Mucosa of stomach (tissue), 1 donor: ENCODE results near the gene OR51B6.
"Not testable (repeated sequence)": the region's sequence is repeated elsewhere in the genome, so short reads cannot be mapped to it uniquely, and the experiment has no call there.

Experiments used
- H3K27me3 ChIP-seq: one replicate; pipeline ENCODE4 v1.7.0; 2013; ENCODE audit warnings: mild to moderate bottlenecking, low read length; ENCODE audit not compliant: control insufficient read depth, insufficient read depth
- H3K36me3 ChIP-seq: one replicate; pipeline ENCODE4 v1.7.0; 2013; ENCODE audit warnings: low read length; ENCODE audit not compliant: control insufficient read depth, insufficient read depth
- H3K4me1 ChIP-seq: one replicate; pipeline ENCODE4 v1.7.0; 2013; ENCODE audit warnings: mild to moderate bottlenecking, low read length; ENCODE audit not compliant: control insufficient read depth, insufficient read depth
- H3K4me3 ChIP-seq: one replicate; pipeline ENCODE4 v1.7.0; 2013; ENCODE audit warnings: low read length
- H3K9ac ChIP-seq: one replicate; pipeline ENCODE4 v1.7.0; 2013; ENCODE audit warnings: mild to moderate bottlenecking, low read length, moderate library complexity
- H3K9me3 ChIP-seq: one replicate; pipeline ENCODE4 v1.7.0; 2013; ENCODE audit warnings: mild to moderate bottlenecking, low read length, moderate library complexity; ENCODE audit not compliant: control insufficient read depth
- donor health status: Pancreatic carcinoma.

The OR51B6 gene, protein sequence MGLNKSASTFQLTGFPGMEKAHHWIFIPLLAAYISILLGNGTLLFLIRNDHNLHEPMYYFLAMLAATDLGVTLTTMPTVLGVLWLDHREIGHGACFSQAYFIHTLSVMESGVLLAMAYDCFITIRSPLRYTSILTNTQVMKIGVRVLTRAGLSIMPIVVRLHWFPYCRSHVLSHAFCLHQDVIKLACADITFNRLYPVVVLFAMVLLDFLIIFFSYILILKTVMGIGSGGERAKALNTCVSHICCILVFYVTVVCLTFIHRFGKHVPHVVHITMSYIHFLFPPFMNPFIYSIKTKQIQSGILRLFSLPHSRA

GRCh38 chr11:5351208-5351607 lies at the start of gene OR51B6:
TSS of gene OR51B6 (plus strand) at chr11:5351508. CDS start at chr11:5351508, 0 bp downstream.
- Histone ChIP-seq H3K4me1 (no peaks in the 10 kb centered on the region), H3K27me3 (no peaks in the 10 kb centered on the region), H3K9me3 (no peaks in the 10 kb centered on the region), H3K4me3 (no peak within 1 kb of the TSS), H3K36me3 (no peaks in the 10 kb centered on the region), H3K9ac (no peak within 1 kb of the TSS)

DNA sequence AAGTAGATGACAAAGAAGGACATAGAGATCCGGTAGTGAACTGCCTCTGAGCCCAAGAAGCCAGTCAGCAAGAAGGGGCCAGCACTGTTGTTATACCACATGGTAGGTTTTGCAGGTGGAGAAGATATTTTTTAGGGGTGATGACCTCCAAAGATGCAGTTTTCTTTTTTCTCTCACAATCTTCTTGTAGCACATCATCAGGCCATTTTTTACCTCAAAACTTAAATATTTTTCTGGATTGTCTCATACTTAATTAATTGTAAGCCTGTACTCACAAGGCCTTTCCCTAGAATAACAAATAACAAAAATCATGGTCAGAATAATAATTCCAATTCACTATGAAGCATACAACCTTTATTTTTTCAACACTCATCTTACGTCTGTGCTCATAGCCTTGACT lies 49.5 kb upstream of the OR51B6 start, which contains the start of gene OR51B4:
Gene OR51B4, minus strand, starts transcription at position 101 of the 400 bp plus-strand sequence. Its CDS starts 0 bp downstream, at position 101.
- Histone ChIP-seq H3K9me3 (no peaks in the 10 kb centered on the region), H3K27me3 (no peaks in the 10 kb centered on the region), H3K36me3 (no peaks in the 10 kb centered on the region), H3K4me1 (no peaks in the 10 kb centered on the region), H3K4me3 (no peak within 1 kb of the TSS), H3K9ac (no peak within 1 kb of the TSS)

DNA sequence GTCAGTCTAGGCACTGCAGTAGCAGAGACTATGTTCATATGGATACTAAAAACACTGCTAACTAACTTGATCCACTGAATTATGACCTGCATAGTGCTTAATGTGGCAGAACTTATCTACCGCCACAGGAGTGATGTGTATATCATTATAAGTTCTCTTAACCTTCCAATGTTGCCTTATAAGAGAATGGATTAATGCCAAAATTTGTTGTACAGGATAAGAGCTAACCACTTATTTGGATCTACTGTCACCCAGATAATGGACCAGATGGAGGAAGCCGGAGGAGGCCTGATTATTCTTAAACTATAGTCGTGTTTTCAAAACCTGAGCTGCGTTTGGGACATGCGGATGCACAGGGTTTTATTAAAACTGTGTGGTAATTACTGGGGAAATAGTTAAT lies 47.7 kb upstream of the OR51B6 start:
- Histone ChIP-seq H3K9me3 (no peaks in the 10 kb centered on the region), H3K9ac (no peak overlapping the region), H3K4me1 (no peaks in the 10 kb centered on the region), H3K27me3 (no peaks in the 10 kb centered on the region), H3K4me3 (no peak overlapping the region), H3K36me3 (no peaks in the 10 kb centered on the region)

- Histone ChIP-seq H3K4me3 (no peak overlapping the region), H3K9me3 (no peaks in the 10 kb centered on the region)
Measured at GRCh38 chr11:5304046-5304445, 47.3 kb upstream of the OR51B6 start.

DNA sequence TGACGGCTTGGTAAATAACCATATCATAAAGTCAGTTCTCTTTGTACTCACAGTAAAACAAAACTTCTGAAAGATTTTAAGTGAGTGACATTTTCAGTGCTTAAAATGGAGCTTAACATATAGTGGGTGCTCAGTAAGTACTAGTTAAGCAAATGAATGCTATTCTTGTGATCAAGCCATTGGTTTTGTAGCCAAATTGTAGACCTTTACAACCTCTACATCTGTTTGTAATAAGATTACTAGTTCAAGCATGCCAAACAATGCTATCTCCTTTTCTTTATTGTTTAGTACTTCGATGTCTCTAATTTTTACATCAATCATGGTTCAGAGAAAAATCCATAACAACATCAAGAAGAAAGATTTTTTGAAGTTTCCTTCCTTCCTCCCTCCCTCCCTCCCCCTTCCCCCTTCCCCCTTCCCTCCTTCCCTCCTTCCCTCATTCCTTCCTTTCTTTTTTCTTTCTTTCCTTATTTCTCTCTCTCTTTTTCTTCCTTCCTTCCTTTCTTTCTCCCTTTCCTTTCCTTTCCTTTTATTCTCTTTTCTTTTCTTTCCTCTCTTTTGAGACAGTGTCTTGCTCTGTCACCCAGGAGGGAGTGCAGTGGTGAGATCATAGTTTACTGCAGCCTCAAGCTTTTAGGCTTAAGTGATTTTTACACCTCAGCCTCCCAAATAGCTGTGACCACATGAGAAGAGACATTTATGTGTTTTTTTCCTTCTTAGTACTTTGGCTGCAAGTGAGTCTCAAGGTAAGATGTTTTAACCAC lies 43.9 kb upstream of the OR51B6 start:
- no peak overlapping the region for H3K4me3 ChIP-seq
- H3K4me1 ChIP-seq, result no peaks in the 10 kb centered on the region
- no peaks in the 10 kb centered on the region for H3K9me3 ChIP-seq
- no peaks in the 10 kb centered on the region for H3K36me3 ChIP-seq
- H3K9ac ChIP-seq, result no peak overlapping the region
- no peaks in the 10 kb centered on the region for H3K27me3 ChIP-seq

More at GRCh38 chr11:5304046-5304445, 47.3 kb upstream of the OR51B6 start:
- no peaks in the 10 kb centered on the region for H3K27me3 ChIP-seq
- H3K36me3 ChIP-seq, result no peaks in the 10 kb centered on the region
- no peaks in the 10 kb centered on the region for H3K4me1 ChIP-seq
- no peak overlapping the region for H3K9ac ChIP-seq

DNA sequence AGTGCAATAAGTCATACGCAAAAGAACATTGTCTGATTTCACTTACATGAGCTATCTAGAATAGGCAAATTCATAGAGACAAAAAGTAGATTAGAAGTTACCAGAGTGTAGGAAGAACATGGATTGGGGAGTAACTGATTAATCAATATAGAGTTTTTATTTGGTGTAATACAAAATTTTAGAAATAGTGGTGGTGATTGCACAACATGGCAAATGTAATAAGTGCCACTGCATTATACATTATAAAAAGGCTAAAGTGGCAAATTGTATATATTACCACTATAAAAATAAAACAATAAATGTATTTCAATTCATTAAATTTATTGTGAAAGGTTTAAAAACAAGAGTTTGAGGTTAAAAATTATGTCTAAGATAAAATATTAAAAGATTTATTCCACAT lies 40.9 kb upstream of the OR51B6 start:
- H3K27me3 ChIP-seq, result no peaks in the 10 kb centered on the region
- no peaks in the 10 kb centered on the region for H3K4me1 ChIP-seq
- H3K9me3 ChIP-seq, result no peaks in the 10 kb centered on the region
- H3K9ac ChIP-seq, result no peak overlapping the region
- H3K36me3 ChIP-seq, result no peaks in the 10 kb centered on the region
- H3K4me3 ChIP-seq, result no peak overlapping the region

DNA sequence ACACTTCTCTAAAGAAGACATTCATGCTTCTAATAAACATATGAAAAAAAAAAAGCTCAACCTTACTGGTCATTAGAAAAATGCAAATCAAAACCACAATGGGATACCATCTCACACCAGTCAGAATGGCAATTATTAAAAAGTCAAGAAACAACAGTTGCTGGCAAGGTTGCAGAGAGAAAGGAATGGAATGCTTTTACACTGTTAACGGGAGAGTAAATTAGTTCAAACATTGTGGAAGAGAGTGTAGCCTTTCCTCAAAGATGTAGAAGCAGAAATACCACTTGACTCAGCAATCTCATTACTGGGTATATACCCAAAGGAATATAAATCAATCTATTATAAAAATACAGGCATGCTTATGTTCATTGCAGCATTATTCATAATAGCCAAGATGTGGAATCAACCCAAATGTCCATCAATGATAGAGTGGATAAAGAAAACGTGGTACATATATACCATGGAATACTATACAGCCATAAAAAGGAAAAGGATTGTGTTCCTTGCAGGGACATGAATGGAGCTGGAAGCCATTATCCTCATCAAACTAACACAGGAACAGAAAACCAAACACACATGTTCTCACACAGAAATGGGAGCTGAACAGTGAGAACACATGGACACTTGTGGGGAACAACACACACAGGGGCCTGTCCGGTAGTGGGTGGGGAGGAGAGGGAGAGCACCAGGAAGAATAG lies 37.8 kb upstream of the OR51B6 start:
- H3K36me3 ChIP-seq, H3K9ac ChIP-seq, H3K4me1 ChIP-seq, H3K27me3 ChIP-seq, H3K4me3 ChIP-seq, H3K9me3 ChIP-seq: not testable (repeated sequence)

DNA sequence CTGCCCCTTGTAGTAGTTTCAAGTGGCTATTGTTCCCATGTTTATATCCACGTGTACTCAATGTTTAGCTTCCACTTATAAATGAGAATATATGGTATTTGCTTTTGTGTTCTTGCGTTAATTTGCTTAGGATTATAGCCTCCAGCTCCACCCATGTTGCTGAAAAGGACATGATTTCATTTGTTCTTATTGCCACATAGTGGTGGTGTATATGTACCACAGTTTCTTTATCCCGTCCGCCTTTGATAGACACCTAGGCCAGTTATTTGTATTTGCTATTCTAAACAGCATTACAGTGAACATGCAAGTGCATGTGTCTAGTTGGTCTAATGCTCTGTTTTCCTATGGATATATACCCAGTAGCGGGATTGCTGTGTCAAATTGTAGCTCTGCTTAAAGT lies 34.0 kb upstream of the OR51B6 start:
- H3K27me3 ChIP-seq, result no peaks in the 10 kb centered on the region
- H3K9ac ChIP-seq, result no peak overlapping the region
- no peaks in the 10 kb centered on the region for H3K4me1 ChIP-seq
- H3K9me3 ChIP-seq, result no peaks in the 10 kb centered on the region
- H3K36me3 ChIP-seq, result no peaks in the 10 kb centered on the region
- no peak overlapping the region for H3K4me3 ChIP-seq

DNA sequence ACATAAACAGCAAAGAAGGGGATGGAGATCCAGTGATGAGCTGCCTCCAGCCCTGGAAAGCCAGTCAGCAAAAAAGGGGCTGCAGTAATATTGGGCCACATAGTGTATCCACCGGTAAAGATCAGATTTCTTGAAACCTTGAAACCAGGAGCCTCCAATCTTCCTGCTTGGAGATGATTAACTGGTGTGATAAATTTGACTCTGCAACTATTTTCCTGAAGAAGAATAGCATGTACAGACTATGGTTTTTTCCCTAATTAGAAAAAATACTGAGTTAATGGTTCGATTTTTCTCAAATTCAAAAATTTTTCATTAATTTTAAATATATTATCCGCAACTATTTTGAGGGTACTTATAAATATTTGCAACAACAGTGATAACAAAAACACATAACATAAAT lies 27.1 kb upstream of the OR51B6 start, which contains the start of gene OR51B2:
Gene OR51B2, minus strand, starts transcription at position 101 of the 400 bp plus-strand sequence. Its CDS starts 0 bp downstream, at position 101.
- Histone ChIP-seq H3K4me3 (no peak within 1 kb of the TSS), H3K4me1 (no peaks in the 10 kb centered on the region), H3K9me3 (no peaks in the 10 kb centered on the region), H3K27me3 (no peaks in the 10 kb centered on the region), H3K36me3 (no peaks in the 10 kb centered on the region), H3K9ac (no peak within 1 kb of the TSS)

GRCh38 chr11:5335170-5335569 lies 16.1 kb upstream of the OR51B6 start:
- Histone ChIP-seq H3K9ac (no peak overlapping the region), H3K4me3 (no peak overlapping the region), H3K36me3 (no peaks in the 10 kb centered on the region), H3K27me3 (no peaks in the 10 kb centered on the region), H3K9me3 (no peaks in the 10 kb centered on the region), H3K4me1 (no peaks in the 10 kb centered on the region)

DNA sequence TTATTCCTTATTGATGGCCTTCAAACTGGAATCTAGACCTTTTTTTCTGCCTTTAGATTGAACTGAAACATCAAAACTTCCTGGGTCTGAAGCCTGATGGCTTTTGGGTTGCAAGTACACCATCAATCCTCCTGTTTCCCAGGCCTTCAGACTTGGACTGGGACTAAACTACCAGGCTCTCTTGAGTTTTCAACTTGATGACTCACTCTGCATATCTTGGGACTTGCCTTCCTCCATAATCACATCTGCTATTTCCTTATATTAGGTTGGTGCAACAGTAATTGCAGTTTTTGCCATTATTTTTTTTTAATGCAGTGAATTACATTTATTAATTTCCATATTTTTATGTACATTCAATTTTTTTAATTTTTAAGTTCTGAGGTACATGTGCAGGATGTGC lies 15.0 kb upstream of the OR51B6 start:
- H3K36me3 ChIP-seq, result no peaks in the 10 kb centered on the region
- H3K9me3 ChIP-seq, result no peaks in the 10 kb centered on the region
- H3K27me3 ChIP-seq, result no peaks in the 10 kb centered on the region
- H3K4me1 ChIP-seq, result no peaks in the 10 kb centered on the region
- H3K4me3 ChIP-seq, result no peak overlapping the region
- no peak overlapping the region for H3K9ac ChIP-seq

DNA sequence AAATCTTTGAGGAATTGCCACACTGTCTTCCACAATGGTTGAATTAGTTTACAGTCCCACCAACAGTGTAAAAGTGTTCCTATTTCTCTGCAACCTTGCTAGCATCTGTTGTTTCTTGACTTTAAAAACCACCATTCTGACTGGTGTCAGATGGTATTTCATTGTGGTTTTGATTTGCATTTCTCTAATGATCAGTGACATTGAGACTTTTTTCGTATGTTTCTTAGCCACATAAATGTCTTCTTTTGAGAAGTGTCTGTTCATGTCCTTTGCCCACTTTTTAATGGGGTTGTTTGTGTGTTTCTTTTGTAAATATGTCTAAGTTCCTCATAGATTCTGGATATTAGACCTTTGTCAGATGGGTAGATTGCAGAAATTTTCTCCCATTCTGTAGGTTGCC lies 14.1 kb upstream of the OR51B6 start:
- H3K36me3 ChIP-seq, H3K4me3 ChIP-seq, H3K4me1 ChIP-seq, H3K27me3 ChIP-seq, H3K9ac ChIP-seq, H3K9me3 ChIP-seq: not testable (repeated sequence)
